IMR-90 (cell line): ENCODE measurements around the gene CYP24A1. TPM values are rescaled to one million over a fixed set of nuclear protein-coding genes. Genes with fewer than 3 reads are reported as not detected.

Source experiments
- ATAC-seq: fragments of 200-7000 bp; cut with Tn5 transposase; 2 replicates; pipeline ENCODE4 v1.9.1; 2020; ENCODE audit warnings: low read depth, mild to moderate bottlenecking, moderate library complexity
- BruUV-seq: library from RNA; stranded (reverse); fragments of 400-500 nt; replicated peaks from 2 replicates; lab custom pipeline; 2021; lab: Mats Ljungman, UMichigan
- CTCF ChIA-PET: fragments of 300-600 bp; formaldehyde crosslinking; extraction: SDS; loops from one replicate; lab custom pipeline; 2021; ENCODE audit warnings: antibody characterized with exemption; lab: Yijun Ruan, JAX
- POLR2A ChIA-PET: fragments of 300-600 bp; sonication (Branson Sonifier 250); formaldehyde crosslinking; loops from one replicate; lab custom pipeline; 2022; ENCODE audit warnings: antibody characterized with exemption; ENCODE audit not compliant: unreplicated experiment; lab: Charles Lee
- DNase-seq: peaks from one replicate; pipeline ENCODE4 v3.0.0; 2013
- H2AFZ ChIP-seq: replicated peaks from 2 replicates; pipeline ENCODE3; 2013; ENCODE audit warnings: low read length, mild to moderate bottlenecking; ENCODE audit not compliant: poor library complexity
- H2AK5ac ChIP-seq: 2 replicates; pipeline ENCODE4 v1.6.1; 2013; ENCODE audit warnings: low read depth, low read length, inconsistent platforms
- H2AK9ac ChIP-seq: replicated peaks from 2 replicates; pipeline ENCODE3; 2013; ENCODE audit warnings: mild to moderate bottlenecking, low read depth, low read length, moderate library complexity; ENCODE audit not compliant: poor library complexity
- H2BK120ac ChIP-seq: 2 replicates; pipeline ENCODE4 v1.6.1; 2013; ENCODE audit warnings: low read depth, low read length, inconsistent platforms
- H2BK15ac ChIP-seq: 3 replicates; pipeline ENCODE4 v1.6.1; 2013; ENCODE audit warnings: low read depth, low read length, inconsistent platforms
- H2BK20ac ChIP-seq: 2 replicates; pipeline ENCODE4 v1.6.1; 2013; ENCODE audit warnings: low read depth, mild to moderate bottlenecking, inconsistent platforms, low read length, moderate library complexity
- H2BK5ac ChIP-seq: 2 replicates; pipeline ENCODE4 v1.6.1; 2013; ENCODE audit warnings: mild to moderate bottlenecking, low read depth, low read length, inconsistent platforms; ENCODE audit not compliant: poor library complexity, severe bottlenecking
- H3K14ac ChIP-seq: replicated peaks from 2 replicates; pipeline ENCODE4 v1.6.1; 2013; ENCODE audit warnings: low read depth, low read length, inconsistent platforms
- H3K18ac ChIP-seq: 2 replicates; pipeline ENCODE4 v1.6.1; 2013; ENCODE audit warnings: low read depth, low read length, control low read depth
- H3K23ac ChIP-seq: 2 replicates; pipeline ENCODE4 v1.6.1; 2013; ENCODE audit warnings: low read depth, low read length, inconsistent platforms
- H3K27ac ChIP-seq: 2 replicates; pipeline ENCODE4 v1.5.1; 2013; ENCODE audit warnings: mild to moderate bottlenecking, control low read depth, low read length; ENCODE audit not compliant: insufficient read depth
- H3K27me3 ChIP-seq: 2 replicates; pipeline ENCODE4 v1.6.1; 2013; ENCODE audit warnings: low read length; ENCODE audit not compliant: control insufficient read depth, insufficient read depth
- H3K36me3 ChIP-seq: 2 replicates; pipeline ENCODE4 v1.6.1; 2013; ENCODE audit warnings: low read length, mixed read lengths; ENCODE audit not compliant: control insufficient read depth, insufficient read depth
- H3K4ac ChIP-seq: 2 replicates; pipeline ENCODE4 v1.6.1; 2013; ENCODE audit warnings: low read depth, low read length, inconsistent platforms
- H3K4me1 ChIP-seq: 2 replicates; pipeline ENCODE4 v1.6.1; 2013; ENCODE audit warnings: low read length, mixed read lengths; ENCODE audit not compliant: control insufficient read depth, insufficient read depth
- H3K4me2 ChIP-seq: 2 replicates; pipeline ENCODE4 v1.6.1; 2013; ENCODE audit warnings: low read depth, mild to moderate bottlenecking, control low read depth, low read length, moderate library complexity
- H3K4me3 ChIP-seq: 2 replicates; pipeline ENCODE4 v1.5.1; 2013; ENCODE audit warnings: low read depth, mild to moderate bottlenecking, control low read depth, low read length, moderate library complexity; ENCODE audit not compliant: insufficient read depth
- H3K56ac ChIP-seq: 2 replicates; pipeline ENCODE4 v1.6.1; 2013; ENCODE audit warnings: low read length, inconsistent platforms; ENCODE audit not compliant: insufficient read depth; ENCODE audit errors: extremely low read depth
- H3K79me1 ChIP-seq, 2 experiments: 2 replicates each; pipeline ENCODE4 v1.6.1; 2013; ENCODE audit warnings: low read length in 2 of 2, inconsistent platforms in 1 of 2, low read depth in 1 of 2
- H3K9ac ChIP-seq: 2 replicates; pipeline ENCODE4 v1.6.1; 2013; ENCODE audit warnings: low read depth, low read length, control low read depth
- H3K9me1 ChIP-seq: 2 replicates; pipeline ENCODE4 v1.6.1; 2013; ENCODE audit warnings: low read length, inconsistent platforms; ENCODE audit not compliant: insufficient read depth
- H3K9me3 ChIP-seq: 2 replicates; pipeline ENCODE4 v1.6.1; 2013; ENCODE audit warnings: low read length; ENCODE audit not compliant: control insufficient read depth, insufficient read depth
- H4K20me1 ChIP-seq: 2 replicates; pipeline ENCODE4 v1.6.1; 2013; ENCODE audit warnings: low read length, inconsistent platforms; ENCODE audit not compliant: insufficient read depth
- H4K5ac ChIP-seq: 2 replicates; pipeline ENCODE4 v1.6.1; 2013; ENCODE audit warnings: mild to moderate bottlenecking, low read depth, low read length, control low read depth
- H4K8ac ChIP-seq, 2 experiments: 2 replicates each; pipeline ENCODE4 v1.6.1; 2013; ENCODE audit warnings: low read depth in 2 of 2, low read length in 2 of 2, control low read depth in 1 of 2, inconsistent platforms in 1 of 2
- H4K91ac ChIP-seq: 2 replicates; pipeline ENCODE4 v1.6.1; 2013; ENCODE audit warnings: low read depth, low read length, inconsistent platforms; ENCODE audit not compliant: insufficient read depth
- BHLHE40 ChIP-seq: fragments of 150-350 bp; IDR thresholded peaks from 2 replicates; pipeline ENCODE4 v1.6.1; 2016; ENCODE audit warnings: mild to moderate bottlenecking, low read depth, low read length
- CEBPB ChIP-seq: IDR thresholded peaks from 2 replicates; pipeline ENCODE4 v1.6.1; 2012; ENCODE audit warnings: low read depth, low read length, improper control_type of control experiment
- CHD1 ChIP-seq: IDR thresholded peaks from 2 replicates; pipeline ENCODE4 v1.6.1; 2012; ENCODE audit warnings: low read depth, low read length, improper control_type of control experiment
- CTCF ChIP-seq: conservative IDR thresholded peaks from 2 replicates; pipeline ENCODE4 v1.5.1; 2012; ENCODE audit warnings: mild to moderate bottlenecking, low read depth, low read length, improper control_type of control experiment
- ELK1 ChIP-seq: fragments of 150-350 bp; IDR thresholded peaks from 2 replicates; pipeline ENCODE4 v1.6.1; 2016; ENCODE audit warnings: low read depth, mild to moderate bottlenecking, low read length, moderate library complexity, borderline replicate concordance
- FOS ChIP-seq: fragments of 150-350 bp; IDR thresholded peaks from 2 replicates; pipeline ENCODE4 v1.6.1; 2016; ENCODE audit warnings: low read depth, low read length
- MAFK ChIP-seq: IDR thresholded peaks from 2 replicates; pipeline ENCODE4 v1.6.1; 2012; ENCODE audit warnings: low read depth, low read length, improper control_type of control experiment
- MAZ ChIP-seq: IDR thresholded peaks from 2 replicates; pipeline ENCODE4 v1.6.1; 2012; ENCODE audit warnings: low read depth, mild to moderate bottlenecking, low read length, improper control_type of control experiment, moderate library complexity, borderline replicate concordance
- MXI1 ChIP-seq: IDR thresholded peaks from 2 replicates; pipeline ENCODE4 v1.6.1; 2012; ENCODE audit warnings: low read depth, mild to moderate bottlenecking, low read length, moderate library complexity, borderline replicate concordance
- NFE2L2 ChIP-seq: fragments of 150-350 bp; IDR thresholded peaks from 2 replicates; pipeline ENCODE4 v1.6.1; 2016; ENCODE audit warnings: low read depth, mild to moderate bottlenecking, low read length
- POLR2A ChIP-seq: IDR thresholded peaks from 2 replicates; pipeline ENCODE4 v1.6.1; 2012; ENCODE audit warnings: mild to moderate bottlenecking, low read depth, low read length
- RAD21 ChIP-seq: IDR thresholded peaks from 2 replicates; pipeline ENCODE4 v1.6.1; 2012; ENCODE audit warnings: low read length, improper control_type of control experiment
- RCOR1 ChIP-seq: IDR thresholded peaks from 2 replicates; pipeline ENCODE4 v1.6.1; 2012; ENCODE audit warnings: mild to moderate bottlenecking, low read length, improper control_type of control experiment; ENCODE audit not compliant: insufficient replicate concordance
- SMC3 ChIP-seq: fragments of 150-350 bp; IDR thresholded peaks from 2 replicates; pipeline ENCODE4 v1.6.1; 2016; ENCODE audit warnings: low read depth, mild to moderate bottlenecking, antibody characterized with exemption, low read length, moderate library complexity
- USF2 ChIP-seq: fragments of 150-350 bp; IDR thresholded peaks from 2 replicates; pipeline ENCODE4 v1.6.1; 2017; ENCODE audit warnings: mild to moderate bottlenecking, antibody characterized with exemption, low read length, low read depth
- WGBS, 2 experiments: methylation state at CpG; one replicate each; pipeline versions ENCODE4 v1.1.5 to v1.1.7; 2013; ENCODE audit warnings: missing lambda C conversion rate in 2 of 2; ENCODE audit not compliant: insufficient read length in 1 of 2; ENCODE audit errors: extremely low coverage in 2 of 2; 5-methylcytosine and 5-hydroxymethylcytosine counted together
- dilution Hi-C: fragments of 300-500 bp; cut with HindIII; formaldehyde crosslinking; loops from one replicate; pipeline ENCODE4 v1.14.3; 2018; ENCODE audit warnings: low sequenced_read_pairs; ENCODE audit not compliant: unreplicated experiment
- in situ Hi-C: fragments of 300-500 bp; cut with MboI; formaldehyde crosslinking; loops from 3 replicates; pipeline ENCODE4 v1.14.3; 2019; ENCODE audit warnings: low sequenced_read_pairs, inconsistent platforms, mixed read lengths
- intact Hi-C: fragments of 100-400 bp; cut with micrococcal nuclease; formaldehyde crosslinking; loops from 2 replicates; pipeline ENCODE4 v1.10.0; 2022
- polyA plus RNA-seq, 3 experiments: library from polyadenylated mRNA; depleted of rRNA; stranded (reverse); fragments of >200 nt; gene quantifications; 2 replicates each; pipeline ENCODE4 v1.2.3, GENCODE V29; 2012; ENCODE audit warnings: low replicate concordance in 1 of 3
- total RNA-seq: library from RNA; depleted of rRNA; stranded (reverse); fragments of >200 nt; gene quantifications from 2 replicates; pipeline ENCODE4 v1.2.3, GENCODE V29; 2012

The CYP24A1 gene
- total and polyA plus RNA-seq, 2 of the 4 experiments (the other 2 are of a cell fraction), result not detected

- Histone ChIP-seq H3K79me1 (no peaks in the 10 kb centered on the region), H2BK15ac (no peak overlapping the region), H4K20me1 (no peaks in the 10 kb centered on the region), H3K36me3 (no peaks in the 10 kb centered on the region), H3K23ac (no peak overlapping the region), H3K9me1 (no peaks in the 10 kb centered on the region), H2BK20ac (no peak overlapping the region), H2AFZ (no peak overlapping the region), H3K9me3 (no peaks in the 10 kb centered on the region), H3K4me3 (no peak overlapping the region), H4K91ac (no peak overlapping the region), H3K18ac (no peak overlapping the region), H4K5ac (no peak overlapping the region), H3K27ac (no peak overlapping the region), H3K4ac (no peak overlapping the region), H2BK5ac (no peak overlapping the region), H4K8ac (no peak overlapping the region), H2AK9ac (no peak overlapping the region), H2AK5ac (no peak overlapping the region), H3K4me1 (no peaks in the 10 kb centered on the region), H3K14ac (no peak overlapping the region), H3K27me3 (peaks cover 8% of the 10 kb centered on the region), H2BK120ac (no peak overlapping the region), H3K4me2 (no peak overlapping the region), H3K9ac (no peak overlapping the region), H3K56ac (no peak overlapping the region)
- intact Hi-C loops (loop anchor here (5.0 kb wide), 1 partner anchor 48 kb away; no protein-coding TSS in a partner anchor), dilution Hi-C loops (no loop called here), in situ Hi-C loops (no loop called here)
- BruUV-seq, result no TSS peak
- CTCF ChIA-PET, result interaction anchor here (1.1 kb wide), 1 partner anchor 46 kb away, joined by 3 read pairs; no protein-coding TSS in a partner anchor
- no peak for ATAC-seq
- no peak for DNase-seq
- no CpG with 5 or more reads among the region's 7 CpGs for WGBS, 2 experiments
- POLR2A ChIA-PET, result no interaction called here
- TF ChIP-seq CTCF (no peak), ELK1 (no peak), NFE2L2 (no peak), MAFK (no peak), USF2 (no peak), MAZ (no peak), RAD21 (no peak), SMC3 (no peak), CHD1 (no peak), BHLHE40 (no peak), FOS (no peak), POLR2A (no peak), MXI1 (no peak), CEBPB (no peak), RCOR1 (no peak)
These were observed 24.6 kb downstream of the CYP24A1 start for GRCh38 chr20:54148947-54149764.
